Duodenal mucosa (tissue), 2 donors: ENCODE results near the gene PGK1.
A peak's percentile ranks its signal among the peaks of the same experiment; 100 is the strongest.
"Not testable (repeated sequence)": the region's sequence is repeated elsewhere in the genome, so short reads cannot be mapped to it uniquely, and the experiment has no call there.

Experiments used
- H3K27ac ChIP-seq: one replicate; pipeline ENCODE4 v1.7.0; 2013; ENCODE audit warnings: low read depth, low read length
- H3K27me3 ChIP-seq, 2 donors: one replicate each; pipeline ENCODE4 v1.7.0; 2013; ENCODE audit warnings: low read length in 2 of 2, control low read depth in 1 of 2; ENCODE audit not compliant: insufficient read depth in 2 of 2, control insufficient read depth in 1 of 2
- H3K36me3 ChIP-seq, 2 donors: one replicate each; pipeline ENCODE4 v1.7.0; 2013; ENCODE audit warnings: low read length in 2 of 2, control low read depth in 1 of 2; ENCODE audit not compliant: insufficient read depth in 2 of 2, control insufficient read depth in 1 of 2
- H3K4me1 ChIP-seq, 2 donors: one replicate each; pipeline ENCODE4 v1.7.0; 2013; ENCODE audit warnings: low read length in 2 of 2, control low read depth in 1 of 2; ENCODE audit not compliant: insufficient read depth in 2 of 2, control insufficient read depth in 1 of 2
- H3K4me3 ChIP-seq, 2 donors: one replicate each; pipeline ENCODE4 v1.7.0; 2013; ENCODE audit warnings: low read length in 2 of 2, low read depth in 1 of 2
- H3K9ac ChIP-seq, 2 donors: one replicate each; pipeline ENCODE4 v1.7.0; 2013; ENCODE audit warnings: low read length in 2 of 2, low read depth in 1 of 2
- H3K9me3 ChIP-seq, 2 donors: one replicate each; pipeline ENCODE4 v1.7.0; 2013; ENCODE audit warnings: low read length in 2 of 2, control low read depth in 1 of 2; ENCODE audit not compliant: control insufficient read depth in 1 of 2

The PGK1 gene

GRCh38 chrX:78130396-78130795, 26.3 kb downstream of the PGK1 start:
- no peak overlapping the region for H3K4me3 ChIP-seq
- peaks cover 12 to 33% of the 10 kb centered on the region in 2 donors for H3K36me3 ChIP-seq
- H3K4me1 ChIP-seq = no peaks in the 10 kb centered on the region
- H3K27ac ChIP-seq = no peak overlapping the region
- H3K9ac ChIP-seq = no peak overlapping the region
- no peaks in the 10 kb centered on the region for H3K9me3 ChIP-seq
- H3K27me3 ChIP-seq = no peaks in the 10 kb centered on the region

GRCh38 chrX:78131117-78131516, 27.1 kb downstream of the PGK1 start:
- Histone ChIP-seq H3K4me3 (no peak overlapping the region), H3K4me1 (no peaks in the 10 kb centered on the region), H3K9ac (no peak overlapping the region), H3K27ac (no peak overlapping the region), H3K36me3 (peaks cover 9 to 25% of the 10 kb centered on the region in 2 donors), H3K27me3 (no peaks in the 10 kb centered on the region), H3K9me3 (no peaks in the 10 kb centered on the region)

GRCh38 chrX:78133238-78133960, 29.4 kb downstream of the PGK1 start:
- Histone ChIP-seq H3K4me1 (no peaks in the 10 kb centered on the region), H3K9ac (no peak overlapping the region), H3K4me3 (no peak overlapping the region), H3K27me3 (no peaks in the 10 kb centered on the region), H3K36me3 (peaks cover 0 to 8% of the 10 kb centered on the region in 2 donors), H3K9me3 (no peaks in the 10 kb centered on the region), H3K27ac (no peak overlapping the region)

GRCh38 chrX:78139160-78140123, 35.4 kb downstream of the PGK1 start, which contains the start of gene TAF9B:
Gene TAF9B, minus strand, starts transcription at chrX:78139650. Its CDS starts 39 bp downstream, at chrX:78139611.
- Histone ChIP-seq H3K36me3 (no peaks in the 10 kb centered on the region), H3K4me1 (no peaks in the 10 kb centered on the region), H3K9me3 (no peaks in the 10 kb centered on the region), H3K27me3 (no peaks in the 10 kb centered on the region), H3K27ac (peak within 1 kb of the TSS; percentile 32), H3K9ac (peak within 1 kb of the TSS; percentile 66 to 67), H3K4me3 (peak within 1 kb of the TSS; percentile 74 to 78)

GRCh38 chrX:78140206-78140605, 36.2 kb downstream of the PGK1 start:
- no peaks in the 10 kb centered on the region for H3K9me3 ChIP-seq
- H3K4me1 ChIP-seq = no peaks in the 10 kb centered on the region
- no peak overlapping the region for H3K9ac ChIP-seq
- peak overlapping the region in 1 of 2 donors; percentile 74 for H3K4me3 ChIP-seq
- no peaks in the 10 kb centered on the region for H3K27me3 ChIP-seq
- no peaks in the 10 kb centered on the region for H3K36me3 ChIP-seq
- H3K27ac ChIP-seq = no peak overlapping the region

GRCh38 chrX:78147002-78147540, 43.0 kb downstream of the PGK1 start:
- H3K4me3 ChIP-seq, H3K4me1 ChIP-seq, H3K27ac ChIP-seq, H3K9me3 ChIP-seq, H3K36me3 ChIP-seq, H3K9ac ChIP-seq, H3K27me3 ChIP-seq: not testable (repeated sequence)

- not testable (repeated sequence) for H3K27ac ChIP-seq, H3K9me3 ChIP-seq, H3K36me3 ChIP-seq, H3K27me3 ChIP-seq, H3K9ac ChIP-seq, H3K4me1 ChIP-seq, H3K4me3 ChIP-seq
Observed at GRCh38 chrX:78157373-78157772, 53.3 kb downstream of the PGK1 start.

GRCh38 chrX:78157846-78158245, 53.8 kb downstream of the PGK1 start:
- H3K9me3 ChIP-seq, H3K4me1 ChIP-seq, H3K27ac ChIP-seq, H3K27me3 ChIP-seq, H3K36me3 ChIP-seq, H3K9ac ChIP-seq, H3K4me3 ChIP-seq: not testable (repeated sequence)

- not testable (repeated sequence) for H3K9me3 ChIP-seq, H3K27ac ChIP-seq, H3K27me3 ChIP-seq, H3K36me3 ChIP-seq, H3K9ac ChIP-seq, H3K4me1 ChIP-seq, H3K4me3 ChIP-seq
Observed at GRCh38 chrX:78160711-78161110, 56.7 kb downstream of the PGK1 start.

- not testable (repeated sequence) for H3K4me3 ChIP-seq, H3K9ac ChIP-seq, H3K27ac ChIP-seq, H3K9me3 ChIP-seq, H3K36me3 ChIP-seq, H3K27me3 ChIP-seq, H3K4me1 ChIP-seq
Observed at GRCh38 chrX:78163175-78163574, 59.1 kb downstream of the PGK1 start.
